ENCODE measurements around the gene DLG2.

- TF ChIP-seq CTCF (IDR thresholded peaks at IDR 0.05; ENCODE audit: low read depth, low read length, poor library complexity, severe bottlenecking) (no peak), EZH2phosphoT487 (IDR thresholded peaks at IDR 0.05; ENCODE audit: borderline replicate concordance, low read length) (no peak)
These were observed 2090.0 kb downstream of the DLG2 start for GRCh38 chr11:83537131-83537610.

Measured in DOHH2 (cell line).